HTR-8/SVneo (cell line): ENCODE results near the gene MGST3.
"Not testable (repeated sequence)": the region's sequence is repeated elsewhere in the genome, so short reads cannot be mapped to it uniquely, and the experiment has no call there.

Source experiments
- DNase-seq: peaks from one replicate; pipeline ENCODE4 v3.0.0; 2011; ENCODE audit warnings: low spot score, mixed read lengths; ENCODE audit not compliant: insufficient read length
- FAIRE-seq: peaks from 2 replicates; lab custom pipeline; 2011; peaks lifted over from hg19 to GRCh38; lab: Jason Lieb, UNC

MGST3 gene

GRCh38 chr1:165695031-165695430 lies 64.0 kb downstream of the MGST3 start:
- FAIRE-seq: no peak
- DNase-seq: no peak

GRCh38 chr1:165696625-165697100 lies 65.6 kb downstream of the MGST3 start:
- DNase-seq: no peak

GRCh38 chr1:165697491-165697880 lies 66.5 kb downstream of the MGST3 start:
- DNase-seq: no peak
- no peak for FAIRE-seq

More at GRCh38 chr1:165696625-165697100, 65.6 kb downstream of the MGST3 start:
- FAIRE-seq: no peak

GRCh38 chr1:165697881-165698760 lies 67.1 kb downstream of the MGST3 start, which contains the start of gene ALDH9A1:
Gene ALDH9A1, minus strand, starts transcription at chr1:165698562. Its CDS starts 4 bp downstream, at chr1:165698558.
- peak; percentile 83 for FAIRE-seq
- DNase-seq: peak; percentile 96

GRCh38 chr1:165698761-165699052 lies 67.7 kb downstream of the MGST3 start:
- FAIRE-seq: no peak
- DNase-seq: no peak

GRCh38 chr1:165699577-165699976 lies 68.5 kb downstream of the MGST3 start:
- DNase-seq (no peak), FAIRE-seq (no peak)

- FAIRE-seq, DNase-seq: not testable (repeated sequence)
Observed at GRCh38 chr1:165701922-165702321, 70.9 kb downstream of the MGST3 start.

- DNase-seq (no peak), FAIRE-seq (no peak)
Observed at GRCh38 chr1:165703648-165704047, 72.6 kb downstream of the MGST3 start.
